Suprapubic skin (tissue), 3 donors: ENCODE measurements around the gene GLIS2.

Experiments used
- EP300 ChIP-seq: sonication (generic); formaldehyde crosslinking; IDR thresholded peaks from one replicate; pipeline ENCODE4 v1.6.1; 2017; ENCODE audit warnings: antibody characterized with exemption
- POLR2A ChIP-seq, 2 donors: fragments of 450-650 bp; IDR thresholded peaks; one replicate each; pipeline ENCODE4 v1.6.1; 2017; ENCODE audit warnings: antibody characterized with exemption in 2 of 2, mild to moderate bottlenecking in 2 of 2, moderate library complexity in 2 of 2
- TF ChIP-seq, protein P1 (sequence below), 2 donors: fragments of 200-600 bp in 1 of 2; fragments of 450-650 bp in 1 of 2; sonication (generic) in 1 of 2; IDR thresholded peaks; one replicate each; pipeline ENCODE4 v1.5.1; 2016 to 2019; ENCODE audit warnings: antibody characterized with exemption in 2 of 2, mild to moderate bottlenecking in 1 of 2, moderate library complexity in 1 of 2

DNA sequence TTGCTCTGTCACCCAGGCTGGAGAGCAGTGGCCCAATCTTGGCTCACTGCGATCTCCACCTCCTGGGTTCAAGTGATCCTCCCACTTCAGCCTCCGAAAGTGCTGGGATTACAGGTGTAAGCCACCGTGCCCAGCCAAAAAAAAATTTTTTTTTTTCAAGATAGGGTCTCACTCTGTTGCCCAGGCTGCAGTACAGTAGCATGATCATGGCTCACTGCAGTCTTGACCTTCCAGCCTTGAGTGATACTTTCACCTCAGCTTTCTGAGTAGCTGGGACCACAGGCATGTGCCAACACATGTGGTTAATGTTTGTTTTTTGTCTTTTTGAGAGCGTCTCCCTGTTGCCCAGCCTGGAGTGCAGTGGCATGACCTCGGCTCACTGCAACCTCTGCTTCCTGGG, 37.0 kb downstream of the GLIS2 start:
- TF ChIP-seq POLR2A (IDR thresholded peaks at IDR 0.05) (no peak), EP300 (no peak)
- TF ChIP-seq, protein P1, sequence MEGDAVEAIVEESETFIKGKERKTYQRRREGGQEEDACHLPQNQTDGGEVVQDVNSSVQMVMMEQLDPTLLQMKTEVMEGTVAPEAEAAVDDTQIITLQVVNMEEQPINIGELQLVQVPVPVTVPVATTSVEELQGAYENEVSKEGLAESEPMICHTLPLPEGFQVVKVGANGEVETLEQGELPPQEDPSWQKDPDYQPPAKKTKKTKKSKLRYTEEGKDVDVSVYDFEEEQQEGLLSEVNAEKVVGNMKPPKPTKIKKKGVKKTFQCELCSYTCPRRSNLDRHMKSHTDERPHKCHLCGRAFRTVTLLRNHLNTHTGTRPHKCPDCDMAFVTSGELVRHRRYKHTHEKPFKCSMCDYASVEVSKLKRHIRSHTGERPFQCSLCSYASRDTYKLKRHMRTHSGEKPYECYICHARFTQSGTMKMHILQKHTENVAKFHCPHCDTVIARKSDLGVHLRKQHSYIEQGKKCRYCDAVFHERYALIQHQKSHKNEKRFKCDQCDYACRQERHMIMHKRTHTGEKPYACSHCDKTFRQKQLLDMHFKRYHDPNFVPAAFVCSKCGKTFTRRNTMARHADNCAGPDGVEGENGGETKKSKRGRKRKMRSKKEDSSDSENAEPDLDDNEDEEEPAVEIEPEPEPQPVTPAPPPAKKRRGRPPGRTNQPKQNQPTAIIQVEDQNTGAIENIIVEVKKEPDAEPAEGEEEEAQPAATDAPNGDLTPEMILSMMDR (IDR thresholded peaks at IDR 0.05): no peak
